ENCODE measurements around the gene FIGN. TPM values are rescaled to one million over a fixed set of nuclear protein-coding genes. Genes with fewer than 3 reads are reported as not detected.

FIGN gene
- total and polyA plus RNA-seq, 4 donors: 1.1 to 7.8 (median 5.1) TPM

DNA sequence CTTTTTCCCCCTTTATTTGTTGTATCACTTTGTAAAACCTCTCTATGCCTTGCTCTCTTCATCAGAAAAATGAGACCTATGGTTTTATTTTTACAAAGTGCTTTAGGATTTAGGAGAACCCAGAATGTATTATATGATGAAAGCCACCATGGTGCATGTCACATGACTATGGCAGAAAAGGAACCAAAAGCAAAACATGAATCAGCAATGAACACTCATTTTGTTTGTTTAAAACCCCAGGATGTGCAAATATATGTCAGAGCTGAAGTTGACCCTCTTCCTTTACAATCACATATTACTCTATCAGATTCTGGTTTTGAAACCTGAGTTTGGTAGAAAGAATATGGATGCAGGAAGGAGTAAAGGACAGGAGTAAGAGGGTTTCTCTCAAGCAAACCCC, 70.0 kb downstream of the FIGN start (continued):
- TF ChIP-seq NR2F2 (IDR thresholded peaks at IDR 0.05) (no peak), EGR1 (IDR thresholded peaks at IDR 0.05; ENCODE audit: low read depth in 2 of 2) (no peak), FOXA2 (IDR thresholded peaks at IDR 0.05) (no peak)

DNA sequence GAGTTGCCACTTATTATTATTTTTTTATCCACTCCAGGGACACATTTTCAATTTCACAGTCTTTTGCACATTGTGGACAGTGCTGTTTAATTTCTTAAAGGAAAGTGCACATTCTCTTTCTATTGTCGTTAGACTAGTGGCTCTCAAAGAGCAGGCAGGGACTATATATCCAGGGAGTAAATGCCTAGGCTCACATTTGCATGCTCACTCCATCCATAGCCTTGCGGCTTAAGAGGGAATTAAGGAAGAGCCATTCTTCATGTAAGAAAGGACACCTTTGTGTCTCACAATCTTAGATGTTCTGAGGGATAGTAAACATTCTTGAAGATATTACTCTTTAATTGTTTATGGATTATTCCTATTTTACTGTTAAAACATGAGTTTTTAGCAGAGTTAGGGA, 70.8 kb downstream of the FIGN start:
- Histone ChIP-seq H3K4me1 (ENCODE audit: control insufficient read depth in 4 of 4, insufficient read depth in 4 of 4, low read length in 3 of 4) (peaks cover 0 to 2% (median under 1%) of the 10 kb centered on the region in 4 donors), H3K4me3 (ENCODE audit: low read depth in 1 of 3, low read length in 3 of 3) (no peak overlapping the region), H3K27ac (ENCODE audit: low read depth in 1 of 2, low read length in 2 of 2) (no peak overlapping the region), H3K36me3 (ENCODE audit: control insufficient read depth in 4 of 4, insufficient read depth in 3 of 4, low read depth in 1 of 4, low read length in 3 of 4) (no peaks in the 10 kb centered on the region), H3K9me3 (ENCODE audit: control insufficient read depth in 4 of 4, low read length in 3 of 4) (no peaks in the 10 kb centered on the region), H3K27me3 (ENCODE audit: control insufficient read depth in 4 of 4, insufficient read depth in 4 of 4, low read length in 3 of 4) (no peaks in the 10 kb centered on the region), H3K9ac (ENCODE audit: low read depth in 1 of 2, low read length in 2 of 2) (no peak overlapping the region)
- 85% methylated on average over 2 of the region's 2 CpGs for WGBS
- TF ChIP-seq, protein P1, sequence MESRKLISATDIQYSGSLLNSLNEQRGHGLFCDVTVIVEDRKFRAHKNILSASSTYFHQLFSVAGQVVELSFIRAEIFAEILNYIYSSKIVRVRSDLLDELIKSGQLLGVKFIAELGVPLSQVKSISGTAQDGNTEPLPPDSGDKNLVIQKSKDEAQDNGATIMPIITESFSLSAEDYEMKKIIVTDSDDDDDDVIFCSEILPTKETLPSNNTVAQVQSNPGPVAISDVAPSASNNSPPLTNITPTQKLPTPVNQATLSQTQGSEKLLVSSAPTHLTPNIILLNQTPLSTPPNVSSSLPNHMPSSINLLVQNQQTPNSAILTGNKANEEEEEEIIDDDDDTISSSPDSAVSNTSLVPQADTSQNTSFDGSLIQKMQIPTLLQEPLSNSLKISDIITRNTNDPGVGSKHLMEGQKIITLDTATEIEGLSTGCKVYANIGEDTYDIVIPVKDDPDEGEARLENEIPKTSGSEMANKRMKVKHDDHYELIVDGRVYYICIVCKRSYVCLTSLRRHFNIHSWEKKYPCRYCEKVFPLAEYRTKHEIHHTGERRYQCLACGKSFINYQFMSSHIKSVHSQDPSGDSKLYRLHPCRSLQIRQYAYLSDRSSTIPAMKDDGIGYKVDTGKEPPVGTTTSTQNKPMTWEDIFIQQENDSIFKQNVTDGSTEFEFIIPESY (IDR thresholded peaks at IDR 0.05): no peak
- TF ChIP-seq FOXA2 (IDR thresholded peaks at IDR 0.05) (no peak), TAF1 (conservative IDR thresholded peaks at IDR 0.05) (no peak), SP1 (IDR thresholded peaks at IDR 0.05) (no peak), JUND (IDR thresholded peaks at IDR 0.05) (no peak), RAD21 (IDR thresholded peaks at IDR 0.05) (no peak), FOXA1 (IDR thresholded peaks at IDR 0.05) (no peak), HNF4G (IDR thresholded peaks at IDR 0.05) (no peak), NR2F2 (IDR thresholded peaks at IDR 0.05) (no peak), RXRA (IDR thresholded peaks at IDR 0.05) (no peak), GABPA (IDR thresholded peaks at IDR 0.05 in 1 of 2, conservative IDR thresholded peaks at IDR 0.05 in 1 of 2) (no peak)
- TF ChIP-seq, protein P2, sequence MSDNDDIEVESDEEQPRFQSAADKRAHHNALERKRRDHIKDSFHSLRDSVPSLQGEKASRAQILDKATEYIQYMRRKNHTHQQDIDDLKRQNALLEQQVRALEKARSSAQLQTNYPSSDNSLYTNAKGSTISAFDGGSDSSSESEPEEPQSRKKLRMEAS (IDR thresholded peaks at IDR 0.05): no peak
- TF ChIP-seq, protein P3, sequence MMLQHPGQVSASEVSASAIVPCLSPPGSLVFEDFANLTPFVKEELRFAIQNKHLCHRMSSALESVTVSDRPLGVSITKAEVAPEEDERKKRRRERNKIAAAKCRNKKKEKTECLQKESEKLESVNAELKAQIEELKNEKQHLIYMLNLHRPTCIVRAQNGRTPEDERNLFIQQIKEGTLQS (IDR thresholded peaks at IDR 0.05): no peak
- DNase-seq (ENCODE audit: low spot score): no peak

DNA sequence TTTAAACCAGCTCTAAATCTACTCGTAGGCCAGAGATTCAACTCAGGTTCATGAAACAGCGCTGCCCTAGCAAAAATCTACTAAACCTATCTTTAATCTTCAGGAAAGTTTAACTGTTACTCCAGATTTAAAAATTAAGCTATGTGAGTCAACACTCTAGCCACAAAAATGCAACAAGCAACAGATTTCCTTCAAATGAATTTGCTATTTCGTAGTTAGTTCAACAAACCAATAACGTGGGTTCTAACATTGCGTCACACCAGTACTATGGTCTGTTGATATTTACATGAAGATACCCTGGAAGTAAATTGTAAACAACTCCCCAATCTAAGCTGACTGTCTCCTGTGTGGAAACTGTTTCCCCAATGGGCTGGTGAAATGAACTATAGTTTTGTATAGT, 71.2 kb downstream of the FIGN start:
- no peaks in the 10 kb centered on the region for H3K9me3 ChIP-seq (ENCODE audit: control insufficient read depth in 4 of 4, low read length in 3 of 4)
- no peak overlapping the region for H3K27ac ChIP-seq (ENCODE audit: low read depth in 1 of 2, low read length in 2 of 2)
- H3K4me3 ChIP-seq (ENCODE audit: low read depth in 1 of 3, low read length in 3 of 3): no peak overlapping the region
- no peaks in the 10 kb centered on the region for H3K27me3 ChIP-seq (ENCODE audit: control insufficient read depth in 4 of 4, insufficient read depth in 4 of 4, low read length in 3 of 4)
- 76% methylated on average over 5 of the region's 5 CpGs for WGBS
- no peak overlapping the region for H3K9ac ChIP-seq (ENCODE audit: low read depth in 1 of 2, low read length in 2 of 2)
- H3K36me3 ChIP-seq (ENCODE audit: control insufficient read depth in 4 of 4, insufficient read depth in 3 of 4, low read depth in 1 of 4, low read length in 3 of 4): no peaks in the 10 kb centered on the region
- DNase-seq (ENCODE audit: low spot score): no peak
- TF ChIP-seq RXRA (IDR thresholded peaks at IDR 0.05) (no peak), TAF1 (conservative IDR thresholded peaks at IDR 0.05) (no peak)
- TF ChIP-seq, protein P4, sequence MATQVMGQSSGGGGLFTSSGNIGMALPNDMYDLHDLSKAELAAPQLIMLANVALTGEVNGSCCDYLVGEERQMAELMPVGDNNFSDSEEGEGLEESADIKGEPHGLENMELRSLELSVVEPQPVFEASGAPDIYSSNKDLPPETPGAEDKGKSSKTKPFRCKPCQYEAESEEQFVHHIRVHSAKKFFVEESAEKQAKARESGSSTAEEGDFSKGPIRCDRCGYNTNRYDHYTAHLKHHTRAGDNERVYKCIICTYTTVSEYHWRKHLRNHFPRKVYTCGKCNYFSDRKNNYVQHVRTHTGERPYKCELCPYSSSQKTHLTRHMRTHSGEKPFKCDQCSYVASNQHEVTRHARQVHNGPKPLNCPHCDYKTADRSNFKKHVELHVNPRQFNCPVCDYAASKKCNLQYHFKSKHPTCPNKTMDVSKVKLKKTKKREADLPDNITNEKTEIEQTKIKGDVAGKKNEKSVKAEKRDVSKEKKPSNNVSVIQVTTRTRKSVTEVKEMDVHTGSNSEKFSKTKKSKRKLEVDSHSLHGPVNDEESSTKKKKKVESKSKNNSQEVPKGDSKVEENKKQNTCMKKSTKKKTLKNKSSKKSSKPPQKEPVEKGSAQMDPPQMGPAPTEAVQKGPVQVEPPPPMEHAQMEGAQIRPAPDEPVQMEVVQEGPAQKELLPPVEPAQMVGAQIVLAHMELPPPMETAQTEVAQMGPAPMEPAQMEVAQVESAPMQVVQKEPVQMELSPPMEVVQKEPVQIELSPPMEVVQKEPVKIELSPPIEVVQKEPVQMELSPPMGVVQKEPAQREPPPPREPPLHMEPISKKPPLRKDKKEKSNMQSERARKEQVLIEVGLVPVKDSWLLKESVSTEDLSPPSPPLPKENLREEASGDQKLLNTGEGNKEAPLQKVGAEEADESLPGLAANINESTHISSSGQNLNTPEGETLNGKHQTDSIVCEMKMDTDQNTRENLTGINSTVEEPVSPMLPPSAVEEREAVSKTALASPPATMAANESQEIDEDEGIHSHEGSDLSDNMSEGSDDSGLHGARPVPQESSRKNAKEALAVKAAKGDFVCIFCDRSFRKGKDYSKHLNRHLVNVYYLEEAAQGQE (IDR thresholded peaks at IDR 0.05): no peak
- TF ChIP-seq, protein P5, sequence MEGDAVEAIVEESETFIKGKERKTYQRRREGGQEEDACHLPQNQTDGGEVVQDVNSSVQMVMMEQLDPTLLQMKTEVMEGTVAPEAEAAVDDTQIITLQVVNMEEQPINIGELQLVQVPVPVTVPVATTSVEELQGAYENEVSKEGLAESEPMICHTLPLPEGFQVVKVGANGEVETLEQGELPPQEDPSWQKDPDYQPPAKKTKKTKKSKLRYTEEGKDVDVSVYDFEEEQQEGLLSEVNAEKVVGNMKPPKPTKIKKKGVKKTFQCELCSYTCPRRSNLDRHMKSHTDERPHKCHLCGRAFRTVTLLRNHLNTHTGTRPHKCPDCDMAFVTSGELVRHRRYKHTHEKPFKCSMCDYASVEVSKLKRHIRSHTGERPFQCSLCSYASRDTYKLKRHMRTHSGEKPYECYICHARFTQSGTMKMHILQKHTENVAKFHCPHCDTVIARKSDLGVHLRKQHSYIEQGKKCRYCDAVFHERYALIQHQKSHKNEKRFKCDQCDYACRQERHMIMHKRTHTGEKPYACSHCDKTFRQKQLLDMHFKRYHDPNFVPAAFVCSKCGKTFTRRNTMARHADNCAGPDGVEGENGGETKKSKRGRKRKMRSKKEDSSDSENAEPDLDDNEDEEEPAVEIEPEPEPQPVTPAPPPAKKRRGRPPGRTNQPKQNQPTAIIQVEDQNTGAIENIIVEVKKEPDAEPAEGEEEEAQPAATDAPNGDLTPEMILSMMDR (IDR thresholded peaks at IDR 0.05; ENCODE audit: low read depth, low read length, missing input control): no peak
- H3K4me1 ChIP-seq (ENCODE audit: control insufficient read depth in 4 of 4, insufficient read depth in 4 of 4, low read length in 3 of 4): peaks cover 0 to 2% (median under 1%) of the 10 kb centered on the region in 4 donors

Data from liver (tissue), 9 donors.